K562 (cell line): ENCODE data around the gene PALLD. TPM values are rescaled to one million over a fixed set of nuclear protein-coding genes. Genes with fewer than 3 reads are reported as not detected.

Experiments used
- ATF6 ChIP-seq: sonication (generic); formaldehyde crosslinking; IDR thresholded peaks from 2 replicates; pipeline ENCODE4 v1.4.0; 2020; ENCODE audit warnings: mild to moderate bottlenecking, missing genetic modification reagents
- ELF2 ChIP-seq: fragments of 250-450 bp; sonication (Bioruptor Pico); IDR thresholded peaks from 2 replicates; pipeline ENCODE4 v1.5.0; 2021; ENCODE audit warnings: mild to moderate bottlenecking
- ESRRB ChIP-seq: fragments of 250-450 bp; sonication (Bioruptor Pico); IDR thresholded peaks from 2 replicates; pipeline ENCODE4 v1.5.0; 2020; ENCODE audit warnings: mild to moderate bottlenecking, moderate library complexity, borderline replicate concordance
- GMEB1 ChIP-seq: fragments of 250-450 bp; sonication (Bioruptor Pico); IDR thresholded peaks from 2 replicates; pipeline ENCODE4 v1.4.0; 2020; ENCODE audit warnings: mild to moderate bottlenecking
- HSF4 ChIP-seq: fragments of 250-450 bp; sonication (Bioruptor Pico); IDR thresholded peaks from 2 replicates; pipeline ENCODE4 v2.1.2; 2022; ENCODE audit warnings: mild to moderate bottlenecking, moderate library complexity, borderline replicate concordance
- LEF1 ChIP-seq: fragments of 450-650 bp; IDR thresholded peaks from 2 replicates; pipeline ENCODE4 v1.6.1; 2016; ENCODE audit warnings: mild to moderate bottlenecking
- POLR2AphosphoS2 ChIP-seq: IDR thresholded peaks from 2 replicates; pipeline ENCODE4 v1.6.1; 2012; ENCODE audit warnings: low read length, improper control_type of control experiment
- TARDBP ChIP-seq: fragments of 450-650 bp; IDR thresholded peaks from 2 replicates; pipeline ENCODE4 v1.6.1; 2016
- polyA plus RNA-seq, 8 experiments: library from polyadenylated mRNA; depleted of rRNA in 4 of 8; stranded (reverse) in 5 of 8; unstranded in 3 of 8; fragments of >200 nt; fragmentation: Nextera tagmentation in 2 of 8; fragmentation: Illumina TruSeq in 1 of 8; extraction: Ambion mirVana in 2 of 8; extraction: Trizol in 1 of 8; gene quantifications; 2 replicates each; pipeline versions ENCODE4 v1.2.1 to v1.2.3, GENCODE V29; 2011 to 2014; ENCODE audit warnings: inconsistent platforms in 1 of 8, missing spikeins in 1 of 8
- total RNA-seq, 7 experiments: library from RNA; depleted of rRNA in 6 of 7; stranded (reverse); fragments of >200 nt in 6 of 7; fragmentation: Illumina TruSeq in 2 of 7; extraction: Trizol in 2 of 7; gene quantifications; 2 replicates each; pipeline versions ENCODE4 v1.2.1 to v1.2.3, GENCODE V29; 2011 to 2021; ENCODE audit warnings: low replicate concordance in 1 of 7
- TF ChIP-seq, protein P1 (sequence below): fragments of 450-650 bp; formaldehyde crosslinking; IDR thresholded peaks from 2 replicates; pipeline ENCODE4 v1.4.0; 2020; ENCODE audit warnings: mild to moderate bottlenecking, moderate library complexity

PALLD gene
- total and polyA plus RNA-seq, 9 of the 15 experiments (the other 6 are each of a cell fraction or from before 2014, with no cell fraction given), result 0.01 to 0.35 (median 0.06) TPM; not detected in 3

DNA sequence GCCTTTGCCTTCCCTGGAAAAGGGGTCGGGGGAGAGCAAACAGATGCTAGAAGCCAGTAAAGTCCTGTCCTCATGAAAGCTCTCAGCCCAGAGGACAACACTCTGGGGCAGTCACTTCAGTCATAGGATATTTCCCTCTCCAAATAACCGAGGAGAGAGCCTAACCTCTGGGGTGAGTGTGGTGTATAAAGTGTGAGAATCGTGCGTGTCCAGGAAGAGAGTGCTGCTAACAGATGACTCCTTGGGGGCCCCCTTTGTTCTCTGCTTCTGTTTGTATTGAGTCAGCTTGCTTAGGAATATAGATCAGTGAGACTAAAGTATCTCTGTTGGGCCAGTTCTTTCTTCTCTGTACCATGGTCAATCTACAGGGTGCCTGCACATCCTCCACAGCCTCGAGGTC is 247.2 kb downstream of the PALLD start (continued):
- TF ChIP-seq TARDBP, result no peak
- TF ChIP-seq POLR2AphosphoS2, result no peak
- TF ChIP-seq HSF4 (CRISPR knock-in tag), result no peak
- TF ChIP-seq LEF1, result no peak
- no peak for TF ChIP-seq ELF2 (CRISPR knock-in tag)
- no peak for TF ChIP-seq ATF6 (CRISPR knock-in tag)
- TF ChIP-seq ESRRB, result no peak
- no peak for TF ChIP-seq GMEB1 (CRISPR knock-in tag)
- TF ChIP-seq, protein P1, sequence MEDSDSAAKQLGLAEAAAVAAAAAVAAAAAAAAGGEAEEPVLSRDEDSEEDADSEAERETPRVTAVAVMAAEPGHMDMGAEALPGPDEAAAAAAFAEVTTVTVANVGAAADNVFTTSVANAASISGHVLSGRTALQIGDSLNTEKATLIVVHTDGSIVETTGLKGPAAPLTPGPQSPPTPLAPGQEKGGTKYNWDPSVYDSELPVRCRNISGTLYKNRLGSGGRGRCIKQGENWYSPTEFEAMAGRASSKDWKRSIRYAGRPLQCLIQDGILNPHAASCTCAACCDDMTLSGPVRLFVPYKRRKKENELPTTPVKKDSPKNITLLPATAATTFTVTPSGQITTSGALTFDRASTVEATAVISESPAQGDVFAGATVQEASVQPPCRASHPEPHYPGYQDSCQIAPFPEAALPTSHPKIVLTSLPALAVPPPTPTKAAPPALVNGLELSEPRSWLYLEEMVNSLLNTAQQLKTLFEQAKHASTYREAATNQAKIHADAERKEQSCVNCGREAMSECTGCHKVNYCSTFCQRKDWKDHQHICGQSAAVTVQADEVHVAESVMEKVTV, result no peak
